CD14-positive monocyte (primary cell): ENCODE results near the gene TOX3. TPM values are rescaled to one million over a fixed set of nuclear protein-coding genes. Genes with fewer than 3 reads are reported as not detected.

ENCODE experiments used
- DNase-seq, 3 donors: peaks; one replicate each; pipeline ENCODE4 v3.0.0-alpha.2; 2011 to 2022
- H2AFZ ChIP-seq: 2 replicates; pipeline ENCODE4 v1.6.0; 2012; ENCODE audit warnings: mild to moderate bottlenecking, low read depth, low read length, inconsistent platforms; ENCODE audit not compliant: insufficient read depth, poor library complexity, severe bottlenecking
- H3K27ac ChIP-seq, 2 donors: 1 replicate in 1 of 2; 2 replicates in 1 of 2; pipeline ENCODE4 v1.5.1; 2012 to 2013; ENCODE audit warnings: low read length in 2 of 2, control low read depth in 1 of 2, inconsistent platforms in 1 of 2, low read depth in 1 of 2, mild to moderate bottlenecking in 1 of 2
- H3K27me3 ChIP-seq, 2 donors: one replicate each; pipeline versions ENCODE4 v1.6.0 to v1.6.1; 2011 to 2013; ENCODE audit warnings: low read length in 2 of 2; ENCODE audit not compliant: control insufficient read depth in 2 of 2, insufficient read depth in 2 of 2
- H3K36me3 ChIP-seq, 2 donors: replicated peaks in 1 of 2; 1 replicate in 1 of 2; 2 replicates in 1 of 2; pipeline versions ENCODE4 v1.5.1 to v1.6.1; 2012 to 2013; ENCODE audit warnings: low read length in 2 of 2, control low read depth in 1 of 2, inconsistent platforms in 1 of 2, mild to moderate bottlenecking in 1 of 2; ENCODE audit not compliant: insufficient read depth in 2 of 2, control insufficient read depth in 1 of 2
- H3K4me1 ChIP-seq, 2 donors: 1 replicate in 1 of 2; 2 replicates in 1 of 2; pipeline versions ENCODE4 v1.5.1 to v1.6.1; 2012 to 2013; ENCODE audit warnings: low read length in 2 of 2, control low read depth in 1 of 2, inconsistent platforms in 1 of 2, mild to moderate bottlenecking in 1 of 2, moderate library complexity in 1 of 2; ENCODE audit not compliant: insufficient read depth in 2 of 2, control insufficient read depth in 1 of 2
- H3K4me2 ChIP-seq: replicated peaks from 2 replicates; pipeline ENCODE3; 2012; ENCODE audit warnings: low read length, moderate library complexity, mild to moderate bottlenecking; ENCODE audit not compliant: poor library complexity, severe bottlenecking; ENCODE audit errors: extremely low read depth
- H3K4me3 ChIP-seq, 3 experiments: fragments of 200-600 bp in 1 of 3; sonication (generic) in 1 of 3; replicated peaks in 1 of 3; 1 replicate in 2 of 3; 2 replicates in 1 of 3; pipeline ENCODE4 v1.5.1; 2011 to 2013; ENCODE audit warnings: low read length in 3 of 3, mild to moderate bottlenecking in 3 of 3, control low read depth in 2 of 3, low read depth in 2 of 3, inconsistent platforms in 1 of 3, moderate library complexity in 1 of 3
- H3K79me2 ChIP-seq: 2 replicates; pipeline ENCODE4 v1.6.0; 2012; ENCODE audit warnings: mild to moderate bottlenecking, control low read depth, inconsistent platforms, low read length, moderate library complexity; ENCODE audit not compliant: insufficient read depth
- H3K9ac ChIP-seq: 2 replicates; pipeline ENCODE4 v1.6.0; 2017; ENCODE audit warnings: low read length, mild to moderate bottlenecking; ENCODE audit not compliant: insufficient read depth, poor library complexity, severe bottlenecking
- H3K9me3 ChIP-seq, 2 donors: replicated peaks in 1 of 2; 1 replicate in 1 of 2; 2 replicates in 1 of 2; pipeline versions ENCODE4 v1.5.1 to v1.6.1; 2012 to 2013; ENCODE audit warnings: low read length in 2 of 2, control low read depth in 1 of 2; ENCODE audit not compliant: control insufficient read depth in 1 of 2, insufficient read depth in 1 of 2
- H4K20me1 ChIP-seq: 2 replicates; pipeline ENCODE4 v1.6.0; 2012; ENCODE audit warnings: mild to moderate bottlenecking, low read length, control low read depth, moderate library complexity; ENCODE audit not compliant: insufficient read depth
- H3K27ac Mint-ChIP-seq, 7 donors: one replicate each; pipeline ENCODE4 v1.8.0; 2020; ENCODE audit warnings: mild to moderate bottlenecking in 7 of 7, mixed read lengths in 7 of 7, moderate library complexity in 6 of 7, inconsistent platforms in 2 of 7
- H3K27me3 Mint-ChIP-seq, 3 donors: one replicate each; pipeline ENCODE4 v1.8.0; 2021 to 2022; ENCODE audit warnings: low read depth in 3 of 3, mild to moderate bottlenecking in 3 of 3, mixed read lengths in 3 of 3, moderate library complexity in 3 of 3, inconsistent platforms in 1 of 3
- H3K36me3 Mint-ChIP-seq, 2 donors: one replicate each; pipeline ENCODE4 v1.8.0; 2020; ENCODE audit warnings: mixed read lengths in 2 of 2, inconsistent platforms in 1 of 2, mild to moderate bottlenecking in 1 of 2
- H3K4me1 Mint-ChIP-seq: one replicate; pipeline ENCODE4 v1.8.0; 2020; ENCODE audit warnings: mild to moderate bottlenecking, mixed read lengths
- H3K4me3 Mint-ChIP-seq, 2 donors: one replicate each; pipeline ENCODE4 v1.8.0; 2020; ENCODE audit warnings: mild to moderate bottlenecking in 2 of 2, mixed read lengths in 2 of 2, moderate library complexity in 1 of 2
- H3K9me3 Mint-ChIP-seq, 7 donors: one replicate each; pipeline ENCODE4 v1.8.0; 2020 to 2022; ENCODE audit warnings: mixed read lengths in 7 of 7, mild to moderate bottlenecking in 6 of 7, moderate library complexity in 6 of 7, inconsistent platforms in 2 of 7
- WGBS: methylation state at CpG from one replicate; pipeline ENCODE4 v1.1.5; 2013; ENCODE audit warnings: missing lambda C conversion rate; ENCODE audit not compliant: insufficient coverage; 5-methylcytosine and 5-hydroxymethylcytosine counted together
- intact Hi-C, 2 donors: fragments of 100-400 bp; cut with micrococcal nuclease; formaldehyde crosslinking; loops; one replicate each; pipeline versions ENCODE4 v1.15.0 to v1.15.1; 2023
- polyA plus RNA-seq, 3 donors: library from polyadenylated mRNA; depleted of rRNA in 1 of 3; unstranded in 2 of 3; stranded (reverse) in 1 of 3; fragments of 300-500 nt in 2 of 3; fragments of >200 nt in 1 of 3; fragmentation: Illumina TruSeq in 2 of 3; gene quantifications; 1 replicate in 2 of 3; 2 replicates in 1 of 3; pipeline ENCODE4 v1.2.3, GENCODE V29; 2012 to 2021
- TF ChIP-seq, protein P1 (sequence below): fragments of 200-600 bp; IDR thresholded peaks from one replicate; pipeline ENCODE4 v1.8.0; 2022; ENCODE audit warnings: antibody characterized with exemption, mild to moderate bottlenecking

TOX3 gene
- polyA plus RNA-seq, 3 donors: not detected

DNA sequence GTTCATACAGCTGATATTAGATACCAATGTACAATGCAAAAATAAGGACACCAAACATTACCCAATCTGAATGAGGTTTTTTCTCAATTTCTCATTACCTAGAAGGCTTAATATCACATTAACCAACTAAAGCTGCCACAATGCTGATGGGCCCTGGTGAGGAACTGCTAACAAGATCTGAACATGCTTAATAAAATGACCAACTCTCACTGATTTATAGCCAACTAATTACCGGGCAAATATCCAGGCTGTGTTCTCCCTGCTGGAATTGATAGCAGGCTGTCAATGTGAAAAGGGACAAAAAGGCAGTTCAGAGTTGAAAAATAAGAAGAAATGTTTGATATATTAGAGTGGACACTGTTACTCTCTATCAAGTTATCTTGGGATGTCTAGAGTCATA lies 124.6 kb downstream of the TOX3 start:
- no peaks in the 10 kb centered on the region for H3K4me1 Mint-ChIP-seq
- peaks cover 0 to 1% (median 0%) of the 10 kb centered on the region in 3 donors for H3K27me3 Mint-ChIP-seq
- Histone ChIP-seq H3K27ac (no peak overlapping the region), H2AFZ (no peak overlapping the region), H3K9me3 (peaks cover 3 to 5% of the 10 kb centered on the region in 2 donors), H3K27me3 (no peaks in the 10 kb centered on the region), H3K9ac (no peak overlapping the region), H3K4me2 (no peak overlapping the region), H3K36me3 (no peaks in the 10 kb centered on the region), H4K20me1 (no peaks in the 10 kb centered on the region), H3K79me2 (no peaks in the 10 kb centered on the region), H3K4me3 (no peak overlapping the region), H3K4me1 (no peaks in the 10 kb centered on the region)
- H3K4me3 Mint-ChIP-seq: no peak overlapping the region
- intact Hi-C loops: no loop called here
- WGBS: no CpG with 5 or more reads among the region's 1 CpG
- H3K9me3 Mint-ChIP-seq: peaks cover 0 to 5% (median 3%) of the 10 kb centered on the region in 7 donors
- no peak for DNase-seq
- H3K27ac Mint-ChIP-seq: no peak overlapping the region
- TF ChIP-seq, protein P1, sequence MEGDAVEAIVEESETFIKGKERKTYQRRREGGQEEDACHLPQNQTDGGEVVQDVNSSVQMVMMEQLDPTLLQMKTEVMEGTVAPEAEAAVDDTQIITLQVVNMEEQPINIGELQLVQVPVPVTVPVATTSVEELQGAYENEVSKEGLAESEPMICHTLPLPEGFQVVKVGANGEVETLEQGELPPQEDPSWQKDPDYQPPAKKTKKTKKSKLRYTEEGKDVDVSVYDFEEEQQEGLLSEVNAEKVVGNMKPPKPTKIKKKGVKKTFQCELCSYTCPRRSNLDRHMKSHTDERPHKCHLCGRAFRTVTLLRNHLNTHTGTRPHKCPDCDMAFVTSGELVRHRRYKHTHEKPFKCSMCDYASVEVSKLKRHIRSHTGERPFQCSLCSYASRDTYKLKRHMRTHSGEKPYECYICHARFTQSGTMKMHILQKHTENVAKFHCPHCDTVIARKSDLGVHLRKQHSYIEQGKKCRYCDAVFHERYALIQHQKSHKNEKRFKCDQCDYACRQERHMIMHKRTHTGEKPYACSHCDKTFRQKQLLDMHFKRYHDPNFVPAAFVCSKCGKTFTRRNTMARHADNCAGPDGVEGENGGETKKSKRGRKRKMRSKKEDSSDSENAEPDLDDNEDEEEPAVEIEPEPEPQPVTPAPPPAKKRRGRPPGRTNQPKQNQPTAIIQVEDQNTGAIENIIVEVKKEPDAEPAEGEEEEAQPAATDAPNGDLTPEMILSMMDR: no peak
- no peaks in the 10 kb centered on the region for H3K36me3 Mint-ChIP-seq

DNA sequence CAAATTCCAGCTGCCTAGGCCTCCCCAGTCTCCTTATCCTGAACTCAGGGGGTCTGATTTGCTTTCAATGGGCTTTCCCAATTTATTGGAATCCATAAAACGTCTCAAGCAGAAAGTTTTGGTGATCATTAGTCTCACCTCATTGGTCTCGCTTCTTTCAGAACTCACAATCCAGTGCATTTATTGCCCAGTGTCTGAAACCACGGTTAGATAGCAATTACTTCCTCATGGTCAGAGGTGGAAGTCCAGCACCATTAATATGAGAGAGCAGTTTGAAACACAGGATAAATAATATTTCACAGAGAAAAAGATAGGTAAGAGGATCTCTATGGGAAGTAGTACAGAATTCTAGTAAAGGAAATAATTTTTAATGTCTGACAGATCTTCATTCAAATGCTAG lies 128.7 kb downstream of the TOX3 start:
- no peak overlapping the region for H3K27ac Mint-ChIP-seq
- WGBS: 50% methylated on average over 1 of the region's 3 CpGs

More for the DNA sequence above, 128.7 kb downstream of the TOX3 start:
- H3K27me3 Mint-ChIP-seq: peaks cover 0 to 3% (median 0%) of the 10 kb centered on the region in 3 donors
- H3K9me3 Mint-ChIP-seq: peaks cover 0 to 5% (median 3%) of the 10 kb centered on the region in 7 donors
- no peak overlapping the region for H3K27ac ChIP-seq
- no peaks in the 10 kb centered on the region for H3K4me1 Mint-ChIP-seq
- DNase-seq: no peak
- H3K4me3 ChIP-seq: no peak overlapping the region
- no peaks in the 10 kb centered on the region for H3K36me3 ChIP-seq
- intact Hi-C loops: no loop called here
- H3K4me3 Mint-ChIP-seq: no peak overlapping the region
- no peaks in the 10 kb centered on the region for H3K36me3 Mint-ChIP-seq
- H3K4me2 ChIP-seq: no peak overlapping the region
- H3K9me3 ChIP-seq: peaks cover 0 to 5% of the 10 kb centered on the region in 2 donors
- H3K27me3 ChIP-seq: no peaks in the 10 kb centered on the region
- no peaks in the 10 kb centered on the region for H4K20me1 ChIP-seq
- H3K79me2 ChIP-seq: no peaks in the 10 kb centered on the region
- no peaks in the 10 kb centered on the region for H3K4me1 ChIP-seq
- TF ChIP-seq, protein P1: no peak
- no peak overlapping the region for H3K9ac ChIP-seq
- no peak overlapping the region for H2AFZ ChIP-seq
